Activated CD4-positive, alpha-beta T cell treated with anti-CD3 and anti-CD28 coated beads, Interleukin-10, Interleukin-2, amounts not matched to agents 100 ng/mL and 50 ng/mL, durations not matched to agents 16 hours and 8 hours (primary cell): ENCODE measurements around the gene NKD2.
"Not testable (repeated sequence)": the region's sequence is repeated elsewhere in the genome, so short reads cannot be mapped to it uniquely, and the experiment has no call there.

Source experiments
- DNase-seq: peaks from one replicate; pipeline ENCODE4 v3.0.0-alpha.2; 2020

Gene NKD2

GRCh38 chr5:979100-979817, 29.3 kb upstream of the NKD2 start:
- no peak for DNase-seq

GRCh38 chr5:980001-980588, 28.5 kb upstream of the NKD2 start:
- no peak for DNase-seq

- no peak for DNase-seq
Measured at GRCh38 chr5:980966-981365, 27.6 kb upstream of the NKD2 start.

- no peak for DNase-seq
Measured at GRCh38 chr5:981456-981855, 27.1 kb upstream of the NKD2 start.

- no peak for DNase-seq
Measured at GRCh38 chr5:982377-983237, 26.0 kb upstream of the NKD2 start.

- DNase-seq: no peak
Measured at GRCh38 chr5:983238-983524, 25.4 kb upstream of the NKD2 start.

- no peak for DNase-seq
Measured at GRCh38 chr5:983568-983967, 25.0 kb upstream of the NKD2 start.

GRCh38 chr5:984774-985173, 23.8 kb upstream of the NKD2 start:
- no peak for DNase-seq

- no peak for DNase-seq
Measured at GRCh38 chr5:987761-988160, 20.8 kb upstream of the NKD2 start.

GRCh38 chr5:988322-988721, 20.3 kb upstream of the NKD2 start:
- no peak for DNase-seq

GRCh38 chr5:989961-990530, 18.6 kb upstream of the NKD2 start:
- DNase-seq: no peak

GRCh38 chr5:991472-992267, 16.9 kb upstream of the NKD2 start:
- no peak for DNase-seq

- DNase-seq: no peak
Measured at GRCh38 chr5:994272-994607, 14.4 kb upstream of the NKD2 start.

- no peak for DNase-seq
Measured at GRCh38 chr5:994821-995220, 13.8 kb upstream of the NKD2 start.

- no peak for DNase-seq
Measured at GRCh38 chr5:995318-995717, 13.3 kb upstream of the NKD2 start.

- DNase-seq: no peak
Measured at GRCh38 chr5:997001-997474, 11.6 kb upstream of the NKD2 start.

- no peak for DNase-seq
Measured at GRCh38 chr5:997711-998110, 10.9 kb upstream of the NKD2 start.

- DNase-seq: no peak
Measured at GRCh38 chr5:998246-999031, 10.2 kb upstream of the NKD2 start.

- DNase-seq: no peak
Measured at GRCh38 chr5:999032-999501, 9.5 kb upstream of the NKD2 start.

GRCh38 chr5:999724-1000123, 8.9 kb upstream of the NKD2 start:
- no peak for DNase-seq

- DNase-seq: no peak
Measured at GRCh38 chr5:1000329-1000728, 8.3 kb upstream of the NKD2 start.

- DNase-seq: not testable (repeated sequence)
Measured at GRCh38 chr5:1000831-1001230, 7.8 kb upstream of the NKD2 start.
